A673 (cell line): Measurements from ENCODE around the gene LANCL1.

Experiments used
- EZH2 ChIP-seq: fragments of 200-600 bp; sonication (generic); IDR thresholded peaks from 2 replicates; pipeline ENCODE4 v1.6.1; 2017; ENCODE audit warnings: borderline replicate concordance, low read depth, mild to moderate bottlenecking, mixed read lengths, antibody characterized with exemption, low read length; ENCODE audit not compliant: poor library complexity, severe bottlenecking
- TF ChIP-seq, protein P1 (sequence below): fragments of 300-800, 200-600 bp; sonication (generic); conservative IDR thresholded peaks from 2 replicates; pipeline ENCODE4 v1.5.1; 2017; ENCODE audit warnings: low read depth, mild to moderate bottlenecking, antibody characterized with exemption, low read length, moderate library complexity, mixed read lengths

DNA sequence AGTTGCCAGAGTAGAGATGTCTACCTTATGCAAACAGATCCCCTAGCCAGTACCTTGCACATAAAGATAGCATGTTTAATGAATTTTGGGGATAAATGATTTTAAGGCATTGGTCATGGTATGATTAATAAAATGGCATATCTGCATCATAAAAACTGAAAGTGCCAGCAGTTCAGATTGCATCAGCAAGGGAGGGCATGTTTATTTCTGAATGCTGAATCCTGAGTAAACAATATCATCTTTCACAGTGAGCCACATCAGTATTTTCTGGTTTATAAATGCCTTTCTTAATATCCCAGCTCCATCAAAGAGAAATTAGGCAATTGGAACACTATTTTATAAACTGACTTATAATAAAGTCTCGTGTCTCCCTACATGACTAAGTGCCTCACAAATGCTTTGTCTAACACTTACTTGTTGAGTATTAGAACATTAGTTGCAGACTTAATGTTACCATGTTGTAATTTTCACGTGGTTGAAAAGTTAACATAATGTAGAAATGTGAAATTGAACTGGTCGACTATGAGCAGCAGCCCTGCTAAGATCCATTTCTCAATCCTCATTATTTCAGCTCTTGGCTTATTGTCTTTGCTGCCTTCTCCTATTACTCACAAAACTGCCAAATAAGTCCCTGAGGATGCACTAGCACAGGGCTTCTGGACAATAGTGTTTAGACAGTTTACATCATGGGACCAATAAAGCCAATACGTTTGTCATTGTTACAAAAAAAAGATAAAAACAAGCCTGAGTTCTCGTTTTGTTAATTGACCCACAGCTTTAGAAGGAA lies 48.0 kb downstream of the LANCL1 start:
- TF ChIP-seq, protein P1, sequence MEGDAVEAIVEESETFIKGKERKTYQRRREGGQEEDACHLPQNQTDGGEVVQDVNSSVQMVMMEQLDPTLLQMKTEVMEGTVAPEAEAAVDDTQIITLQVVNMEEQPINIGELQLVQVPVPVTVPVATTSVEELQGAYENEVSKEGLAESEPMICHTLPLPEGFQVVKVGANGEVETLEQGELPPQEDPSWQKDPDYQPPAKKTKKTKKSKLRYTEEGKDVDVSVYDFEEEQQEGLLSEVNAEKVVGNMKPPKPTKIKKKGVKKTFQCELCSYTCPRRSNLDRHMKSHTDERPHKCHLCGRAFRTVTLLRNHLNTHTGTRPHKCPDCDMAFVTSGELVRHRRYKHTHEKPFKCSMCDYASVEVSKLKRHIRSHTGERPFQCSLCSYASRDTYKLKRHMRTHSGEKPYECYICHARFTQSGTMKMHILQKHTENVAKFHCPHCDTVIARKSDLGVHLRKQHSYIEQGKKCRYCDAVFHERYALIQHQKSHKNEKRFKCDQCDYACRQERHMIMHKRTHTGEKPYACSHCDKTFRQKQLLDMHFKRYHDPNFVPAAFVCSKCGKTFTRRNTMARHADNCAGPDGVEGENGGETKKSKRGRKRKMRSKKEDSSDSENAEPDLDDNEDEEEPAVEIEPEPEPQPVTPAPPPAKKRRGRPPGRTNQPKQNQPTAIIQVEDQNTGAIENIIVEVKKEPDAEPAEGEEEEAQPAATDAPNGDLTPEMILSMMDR: no peak
- no peak for TF ChIP-seq EZH2
